ENCODE measurements around the gene RSPH9.

The RSPH9 gene

DNA sequence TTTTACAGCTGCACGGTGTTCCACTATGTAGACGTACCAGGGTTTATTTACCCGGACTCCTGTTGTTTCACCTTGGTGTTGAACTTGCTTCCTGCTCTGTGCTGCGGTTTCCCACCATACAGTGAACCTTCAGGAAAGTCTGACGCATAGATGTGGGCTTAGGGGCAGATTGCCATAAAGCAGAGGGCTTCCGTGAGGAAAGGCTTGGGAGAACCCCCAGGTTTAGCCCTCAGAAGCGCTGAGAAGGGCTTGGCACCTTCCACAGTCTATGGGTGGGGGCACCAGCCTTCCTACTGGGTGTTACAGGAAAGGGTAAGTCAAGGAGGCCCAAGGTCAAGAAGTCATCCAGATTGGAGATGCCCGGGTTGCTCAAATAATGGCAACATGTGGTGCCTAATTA is 62.0 kb downstream of the RSPH9 start:
- DNase-seq (ENCODE audit: low read depth, low spot score): no peak
- Histone ChIP-seq H3K4me3 (peak overlapping the region; percentile 64; the same call in 1 of the 2 replicates), H3K36me3 (ENCODE audit: insufficient read depth, low read length) (no peaks in the 10 kb centered on the region), H3K9me3 (ENCODE audit: low read depth, low read length) (no peaks in the 10 kb centered on the region), H3K27ac (peak overlapping the region; percentile 94), H3K9ac (ENCODE audit: insufficient read length) (peak overlapping the region; percentile 69)
- TF ChIP-seq EZH2 (IDR thresholded peaks at IDR 0.05) (no peak), POLR2AphosphoS5 (IDR thresholded peaks at IDR 0.05; ENCODE audit: borderline replicate concordance, low read depth, low read length) (no peak)

DNA sequence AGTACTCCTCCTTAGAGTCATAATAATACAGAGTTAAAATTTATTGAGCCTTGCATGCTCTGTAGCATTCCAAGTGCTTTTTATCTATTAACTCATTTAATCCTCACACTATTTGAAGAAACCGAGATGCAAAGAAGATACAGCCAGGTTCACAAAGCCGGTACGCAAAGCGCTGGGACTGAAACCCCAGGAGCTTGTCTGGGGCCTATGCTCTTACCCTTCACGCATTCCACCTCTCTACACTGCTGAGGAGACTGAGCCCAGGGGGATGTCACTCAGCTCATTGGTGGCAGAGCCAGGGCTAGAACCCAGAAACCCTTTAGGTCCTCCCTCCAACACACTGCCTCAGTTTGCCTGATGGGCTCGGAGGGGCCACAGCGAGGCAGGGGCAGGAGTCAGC is 62.4 kb downstream of the RSPH9 start:
- Histone ChIP-seq H3K36me3 (ENCODE audit: insufficient read depth, low read length) (no peaks in the 10 kb centered on the region), H3K27ac (peak overlapping the region; percentile 94; the same call in 1 of the 2 replicates), H3K9me3 (ENCODE audit: low read depth, low read length) (no peaks in the 10 kb centered on the region), H3K9ac (ENCODE audit: insufficient read length) (peak overlapping the region; percentile 69), H3K4me3 (no peak overlapping the region)
- TF ChIP-seq POLR2AphosphoS5 (IDR thresholded peaks at IDR 0.05; ENCODE audit: borderline replicate concordance, low read depth, low read length) (no peak), EZH2 (IDR thresholded peaks at IDR 0.05) (no peak), FOXP2 (optimal IDR thresholded peaks at IDR 0.05; ENCODE audit: control extremely low read depth, extremely low read length, insufficient read depth) (no peak)
- no peak for DNase-seq (ENCODE audit: low read depth, low spot score)

GRCh38 chr6:43707767-43708166 is 62.9 kb downstream of the RSPH9 start:
- H3K9me3 ChIP-seq (ENCODE audit: low read depth, low read length): no peaks in the 10 kb centered on the region
- no peaks in the 10 kb centered on the region for H3K36me3 ChIP-seq (ENCODE audit: insufficient read depth, low read length)
- no peak overlapping the region for H3K4me3 ChIP-seq
- H3K9ac ChIP-seq (ENCODE audit: insufficient read length): no peak overlapping the region
- H3K27ac ChIP-seq: no peak overlapping the region
- no peak for DNase-seq (ENCODE audit: low read depth, low spot score)
- no peak for TF ChIP-seq POLR2AphosphoS5 (IDR thresholded peaks at IDR 0.05; ENCODE audit: borderline replicate concordance, low read depth, low read length)
- TF ChIP-seq EZH2 (IDR thresholded peaks at IDR 0.05): no peak
- no peak for TF ChIP-seq FOXP2 (optimal IDR thresholded peaks at IDR 0.05; ENCODE audit: control extremely low read depth, extremely low read length, insufficient read depth)

GRCh38 chr6:43708860-43709653 is 64.2 kb downstream of the RSPH9 start:
- no peaks in the 10 kb centered on the region for H3K9me3 ChIP-seq (ENCODE audit: low read depth, low read length)
- H3K9ac ChIP-seq (ENCODE audit: insufficient read length): no peak overlapping the region
- no peak for TF ChIP-seq EZH2 (IDR thresholded peaks at IDR 0.05)
- peak overlapping the region; percentile 62; the same call in 1 of the 2 replicates for H3K27ac ChIP-seq
- no peaks in the 10 kb centered on the region for H3K36me3 ChIP-seq (ENCODE audit: insufficient read depth, low read length)
- H3K4me3 ChIP-seq: no peak overlapping the region
- DNase-seq (ENCODE audit: low read depth, low spot score): no peak

GRCh38 chr6:43709654-43710303 is 64.9 kb downstream of the RSPH9 start:
- Histone ChIP-seq H3K9ac (ENCODE audit: insufficient read length) (no peak overlapping the region), H3K36me3 (ENCODE audit: insufficient read depth, low read length) (no peaks in the 10 kb centered on the region), H3K27ac (no peak overlapping the region), H3K9me3 (ENCODE audit: low read depth, low read length) (no peaks in the 10 kb centered on the region), H3K4me3 (no peak overlapping the region)
- DNase-seq (ENCODE audit: low read depth, low spot score): no peak
- TF ChIP-seq FOXP2 (optimal IDR thresholded peaks at IDR 0.05; ENCODE audit: control extremely low read depth, extremely low read length, insufficient read depth) (no peak), POLR2AphosphoS5 (IDR thresholded peaks at IDR 0.05; ENCODE audit: borderline replicate concordance, low read depth, low read length) (no peak), EZH2 (IDR thresholded peaks at IDR 0.05) (no peak)

GRCh38 chr6:43710576-43710975 is 65.7 kb downstream of the RSPH9 start:
- no peak for DNase-seq (ENCODE audit: low read depth, low spot score)
- Histone ChIP-seq H3K9me3 (ENCODE audit: low read depth, low read length) (no peaks in the 10 kb centered on the region), H3K27ac (no peak overlapping the region), H3K4me3 (no peak overlapping the region), H3K9ac (ENCODE audit: insufficient read length) (no peak overlapping the region), H3K36me3 (ENCODE audit: insufficient read depth, low read length) (no peaks in the 10 kb centered on the region)
- no peak for TF ChIP-seq POLR2AphosphoS5 (IDR thresholded peaks at IDR 0.05; ENCODE audit: borderline replicate concordance, low read depth, low read length)
- no peak for TF ChIP-seq FOXP2 (optimal IDR thresholded peaks at IDR 0.05; ENCODE audit: control extremely low read depth, extremely low read length, insufficient read depth)
- TF ChIP-seq EZH2 (IDR thresholded peaks at IDR 0.05): no peak

DNA sequence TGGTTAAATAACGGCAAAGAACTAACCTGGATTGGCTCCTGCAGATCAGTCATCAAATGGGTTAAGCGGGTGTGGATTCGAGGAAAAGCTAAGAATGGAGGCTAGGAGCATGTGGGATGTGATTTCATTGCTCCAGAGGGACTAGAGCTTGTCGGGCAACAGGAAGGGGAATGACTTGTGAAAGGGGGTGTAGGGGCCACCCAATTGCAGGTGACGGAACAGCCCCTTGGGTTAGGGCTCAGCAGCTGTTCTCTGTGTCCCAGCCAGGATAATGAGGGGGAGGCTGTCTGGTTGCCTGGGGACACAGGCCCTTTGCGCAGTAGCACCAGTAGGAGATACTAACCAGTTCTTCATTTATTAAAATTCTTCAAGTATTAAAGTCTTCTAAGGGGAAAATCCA is 67.7 kb downstream of the RSPH9 start:
- no peaks in the 10 kb centered on the region for H3K9me3 ChIP-seq (ENCODE audit: low read depth, low read length)
- no peaks in the 10 kb centered on the region for H3K36me3 ChIP-seq (ENCODE audit: insufficient read depth, low read length)
- no peak overlapping the region for H3K9ac ChIP-seq (ENCODE audit: insufficient read length)
- H3K27ac ChIP-seq: peak overlapping the region; percentile 35; the same call in 1 of the 2 replicates
- no peak overlapping the region for H3K4me3 ChIP-seq
- TF ChIP-seq EZH2 (IDR thresholded peaks at IDR 0.05) (no peak), POLR2AphosphoS5 (IDR thresholded peaks at IDR 0.05; ENCODE audit: borderline replicate concordance, low read depth, low read length) (no peak), FOXP2 (optimal IDR thresholded peaks at IDR 0.05; ENCODE audit: control extremely low read depth, extremely low read length, insufficient read depth) (no peak)
- DNase-seq (ENCODE audit: low read depth, low spot score): no peak

DNA sequence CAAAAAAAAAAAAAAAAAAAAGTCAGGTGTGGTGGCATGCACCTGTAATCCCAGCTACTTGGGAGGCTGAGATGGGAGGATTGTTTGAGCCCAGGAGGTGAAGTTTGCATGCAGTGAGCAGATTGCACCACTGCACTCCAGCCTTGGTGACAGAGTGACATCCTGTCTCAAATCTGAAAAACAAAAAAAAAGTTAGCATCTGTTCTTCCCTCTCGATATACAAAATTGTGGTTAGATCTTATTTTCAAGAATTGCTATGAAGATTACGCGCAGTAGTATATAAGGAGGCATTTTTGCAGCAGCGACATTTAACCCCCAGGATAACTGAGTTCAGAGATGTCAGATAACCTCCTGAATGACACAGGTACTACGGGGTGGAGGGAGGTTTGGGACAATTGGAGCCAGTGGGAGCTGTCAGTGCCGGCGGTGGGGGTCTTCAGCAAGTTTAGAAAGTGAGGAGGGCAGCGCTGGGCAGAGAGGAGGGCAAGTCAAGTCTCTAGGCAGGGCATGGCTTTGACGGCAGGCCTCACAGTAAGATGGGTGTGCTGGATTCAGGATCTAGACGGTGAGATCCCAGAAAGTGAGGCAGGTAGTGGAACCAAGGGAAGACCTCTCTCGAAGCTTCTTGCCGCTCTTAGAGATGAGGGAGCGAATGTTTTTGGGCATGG is 68.9 kb downstream of the RSPH9 start:
- Histone ChIP-seq H3K9ac (ENCODE audit: insufficient read length) (peak overlapping the region; percentile 61), H3K27ac (peak overlapping the region; percentile 95), H3K4me3 (peak overlapping the region; percentile 67), H3K36me3 (ENCODE audit: insufficient read depth, low read length) (no peaks in the 10 kb centered on the region), H3K9me3 (ENCODE audit: low read depth, low read length) (no peaks in the 10 kb centered on the region)
- TF ChIP-seq POLR2AphosphoS5 (IDR thresholded peaks at IDR 0.05; ENCODE audit: borderline replicate concordance, low read depth, low read length) (no peak), FOXP2 (optimal IDR thresholded peaks at IDR 0.05; ENCODE audit: control extremely low read depth, extremely low read length, insufficient read depth) (no peak), EZH2 (IDR thresholded peaks at IDR 0.05) (no peak)
- no peak for DNase-seq (ENCODE audit: low read depth, low spot score)
